ENCODE measurements around the gene TACR1.

GRCh38 chr2:75033516-75033915 is 165.8 kb downstream of the TACR1 start:
- no peak for TF ChIP-seq EP300 (IDR thresholded peaks at IDR 0.05; ENCODE audit: borderline replicate concordance in 1 of 2, low read depth in 1 of 2, low read length in 1 of 2)
- no peak for TF ChIP-seq CTCF (IDR thresholded peaks at IDR 0.05)
- TF ChIP-seq USF2 (IDR thresholded peaks at IDR 0.05; ENCODE audit: borderline replicate concordance, low read depth, low read length) = no peak
- no peak for TF ChIP-seq MXI1 (IDR thresholded peaks at IDR 0.05; ENCODE audit: low read depth, low read length)
- TF ChIP-seq POLR2AphosphoS5 (IDR thresholded peaks at IDR 0.05; ENCODE audit: low read depth, low read length) = no peak
- no peak for TF ChIP-seq ELF1 (IDR thresholded peaks at IDR 0.05)
- TF ChIP-seq CHD2 (IDR thresholded peaks at IDR 0.05; ENCODE audit: low read length, partially characterized antibody) = no peak
- TF ChIP-seq RCOR1 (IDR thresholded peaks at IDR 0.05; ENCODE audit: low read length) = no peak
- no peak for TF ChIP-seq EZH2phosphoT487 (IDR thresholded peaks at IDR 0.05; ENCODE audit: borderline replicate concordance, low read depth)
- TF ChIP-seq TAF1 (IDR thresholded peaks at IDR 0.05; ENCODE audit: borderline replicate concordance, low read depth, low read length) = no peak
- TF ChIP-seq MAX (IDR thresholded peaks at IDR 0.05; ENCODE audit: low read depth) = no peak
- TF ChIP-seq NFIC (IDR thresholded peaks at IDR 0.05; ENCODE audit: borderline replicate concordance) = no peak
- TF ChIP-seq GABPA (IDR thresholded peaks at IDR 0.05; ENCODE audit: low read depth) = no peak
- no peak for TF ChIP-seq NRF1 (IDR thresholded peaks at IDR 0.05; ENCODE audit: low read depth, low read length)
